Measurements from ENCODE around the gene IMPG2. TPM values are rescaled to one million over a fixed set of nuclear protein-coding genes. Genes with fewer than 3 reads are reported as not detected.

The IMPG2 gene
- total and polyA plus RNA-seq, 4 donors: 0.65 to 3.1 (median 1.2) TPM

GRCh38 chr3:101223016-101223415 is 97.4 kb downstream of the IMPG2 start:
- Histone ChIP-seq H3K9me3 (ENCODE audit: control insufficient read depth, insufficient read depth, low read length) (peaks cover 7% of the 10 kb centered on the region), H3K27ac (ENCODE audit: low read depth, low read length) (no peak overlapping the region), H3K36me3 (ENCODE audit: control insufficient read depth, insufficient read depth, low read length) (no peaks in the 10 kb centered on the region), H3K27me3 (ENCODE audit: control insufficient read depth, insufficient read depth, low read length) (no peaks in the 10 kb centered on the region), H3K4me1 (ENCODE audit: control insufficient read depth, insufficient read depth, low read length) (no peaks in the 10 kb centered on the region), H3K4me3 (ENCODE audit: low read depth, low read length) (no peak overlapping the region)
- no peak for DNase-seq (ENCODE audit: low read depth in 4 of 6, low spot score in 6 of 6)
- WGBS (ENCODE audit: insufficient coverage): no CpG with 5 or more reads among the region's 3 CpGs

- H3K27ac ChIP-seq (ENCODE audit: low read depth, low read length): no peak overlapping the region
- WGBS (ENCODE audit: insufficient coverage): 100% methylated on average over 2 of the region's 4 CpGs
- no peak overlapping the region for H3K4me3 ChIP-seq (ENCODE audit: low read depth, low read length)
- DNase-seq (ENCODE audit: low read depth in 4 of 6, low spot score in 6 of 6): no peak
- peaks cover 7% of the 10 kb centered on the region for H3K9me3 ChIP-seq (ENCODE audit: control insufficient read depth, insufficient read depth, low read length)
- no peaks in the 10 kb centered on the region for H3K27me3 ChIP-seq (ENCODE audit: control insufficient read depth, insufficient read depth, low read length)
- H3K36me3 ChIP-seq (ENCODE audit: control insufficient read depth, insufficient read depth, low read length): no peaks in the 10 kb centered on the region
- H3K4me1 ChIP-seq (ENCODE audit: control insufficient read depth, insufficient read depth, low read length): no peaks in the 10 kb centered on the region
Measured at GRCh38 chr3:101219842-101220560, 100.4 kb downstream of the IMPG2 start.

- no peak for DNase-seq (ENCODE audit: low read depth in 4 of 6, low spot score in 6 of 6)
- Histone ChIP-seq H3K4me3 (ENCODE audit: low read depth, low read length) (no peak overlapping the region), H3K36me3 (ENCODE audit: control insufficient read depth, insufficient read depth, low read length) (no peaks in the 10 kb centered on the region), H3K27me3 (ENCODE audit: control insufficient read depth, insufficient read depth, low read length) (no peaks in the 10 kb centered on the region), H3K4me1 (ENCODE audit: control insufficient read depth, insufficient read depth, low read length) (no peaks in the 10 kb centered on the region), H3K27ac (ENCODE audit: low read depth, low read length) (no peak overlapping the region), H3K9me3 (ENCODE audit: control insufficient read depth, insufficient read depth, low read length) (peaks cover 12% of the 10 kb centered on the region)
- WGBS (ENCODE audit: insufficient coverage): 22% methylated on average over 1 of the region's 3 CpGs
Measured at GRCh38 chr3:101217472-101218245, 102.7 kb downstream of the IMPG2 start.

GRCh38 chr3:101216710-101217465 is 103.5 kb downstream of the IMPG2 start:
- DNase-seq (ENCODE audit: low read depth in 4 of 6, low spot score in 6 of 6): no peak
- WGBS (ENCODE audit: insufficient coverage): no CpG with 5 or more reads among the region's 3 CpGs
- no peaks in the 10 kb centered on the region for H3K36me3 ChIP-seq (ENCODE audit: control insufficient read depth, insufficient read depth, low read length)
- no peaks in the 10 kb centered on the region for H3K27me3 ChIP-seq (ENCODE audit: control insufficient read depth, insufficient read depth, low read length)
- no peak overlapping the region for H3K27ac ChIP-seq (ENCODE audit: low read depth, low read length)
- H3K4me3 ChIP-seq (ENCODE audit: low read depth, low read length): no peak overlapping the region
- H3K4me1 ChIP-seq (ENCODE audit: control insufficient read depth, insufficient read depth, low read length): no peaks in the 10 kb centered on the region
- H3K9me3 ChIP-seq (ENCODE audit: control insufficient read depth, insufficient read depth, low read length): peaks cover 12% of the 10 kb centered on the region

GRCh38 chr3:101212730-101213129 is 107.6 kb downstream of the IMPG2 start:
- Histone ChIP-seq H3K27me3 (ENCODE audit: control insufficient read depth, insufficient read depth, low read length) (no peaks in the 10 kb centered on the region), H3K27ac (ENCODE audit: low read depth, low read length) (no peak overlapping the region), H3K9me3 (ENCODE audit: control insufficient read depth, insufficient read depth, low read length) (peaks cover 5% of the 10 kb centered on the region), H3K4me3 (ENCODE audit: low read depth, low read length) (no peak overlapping the region), H3K36me3 (ENCODE audit: control insufficient read depth, insufficient read depth, low read length) (no peaks in the 10 kb centered on the region), H3K4me1 (ENCODE audit: control insufficient read depth, insufficient read depth, low read length) (no peaks in the 10 kb centered on the region)
- no peak for DNase-seq (ENCODE audit: low read depth in 4 of 6, low spot score in 6 of 6)
- WGBS (ENCODE audit: insufficient coverage): 100% methylated on average over 1 of the region's 2 CpGs

GRCh38 chr3:101204246-101204645 is 116.1 kb downstream of the IMPG2 start:
- Histone ChIP-seq H3K9me3 (ENCODE audit: control insufficient read depth, insufficient read depth, low read length) (no peaks in the 10 kb centered on the region), H3K27me3 (ENCODE audit: control insufficient read depth, insufficient read depth, low read length) (no peaks in the 10 kb centered on the region), H3K4me3 (ENCODE audit: low read depth, low read length) (no peak overlapping the region), H3K4me1 (ENCODE audit: control insufficient read depth, insufficient read depth, low read length) (no peaks in the 10 kb centered on the region), H3K27ac (ENCODE audit: low read depth, low read length) (no peak overlapping the region), H3K36me3 (ENCODE audit: control insufficient read depth, insufficient read depth, low read length) (no peaks in the 10 kb centered on the region)
- no peak for DNase-seq (ENCODE audit: low read depth in 4 of 6, low spot score in 6 of 6)
- WGBS (ENCODE audit: insufficient coverage): no CpG with 5 or more reads among the region's 2 CpGs

- Histone ChIP-seq H3K4me1 (ENCODE audit: control insufficient read depth, insufficient read depth, low read length) (no peaks in the 10 kb centered on the region), H3K27ac (ENCODE audit: low read depth, low read length) (no peak overlapping the region)
- DNase-seq (ENCODE audit: low read depth in 4 of 6, low spot score in 6 of 6): no peak
Measured at GRCh38 chr3:101203411-101203810, 117.0 kb downstream of the IMPG2 start.

GRCh38 chr3:101202640-101203039 is 117.7 kb downstream of the IMPG2 start:
- 83% methylated on average over 1 of the region's 1 CpG for WGBS (ENCODE audit: insufficient coverage)
- H3K4me3 ChIP-seq (ENCODE audit: low read depth, low read length): no peak overlapping the region
- H3K4me1 ChIP-seq (ENCODE audit: control insufficient read depth, insufficient read depth, low read length): no peaks in the 10 kb centered on the region
- no peak overlapping the region for H3K27ac ChIP-seq (ENCODE audit: low read depth, low read length)
- H3K9me3 ChIP-seq (ENCODE audit: control insufficient read depth, insufficient read depth, low read length): no peaks in the 10 kb centered on the region
- DNase-seq (ENCODE audit: low read depth in 4 of 6, low spot score in 6 of 6): no peak
- no peaks in the 10 kb centered on the region for H3K27me3 ChIP-seq (ENCODE audit: control insufficient read depth, insufficient read depth, low read length)
- H3K36me3 ChIP-seq (ENCODE audit: control insufficient read depth, insufficient read depth, low read length): no peaks in the 10 kb centered on the region

More at GRCh38 chr3:101203411-101203810, 117.0 kb downstream of the IMPG2 start:
- Histone ChIP-seq H3K4me3 (ENCODE audit: low read depth, low read length) (no peak overlapping the region), H3K27me3 (ENCODE audit: control insufficient read depth, insufficient read depth, low read length) (no peaks in the 10 kb centered on the region), H3K9me3 (ENCODE audit: control insufficient read depth, insufficient read depth, low read length) (no peaks in the 10 kb centered on the region), H3K36me3 (ENCODE audit: control insufficient read depth, insufficient read depth, low read length) (no peaks in the 10 kb centered on the region)
- WGBS (ENCODE audit: insufficient coverage): 72% methylated on average over 2 of the region's 5 CpGs

- peak in 1 of 6 donors; percentile 10 for DNase-seq (ENCODE audit: low read depth in 4 of 6, low spot score in 6 of 6)
- Histone ChIP-seq H3K9me3 (ENCODE audit: control insufficient read depth, insufficient read depth, low read length) (no peaks in the 10 kb centered on the region), H3K27me3 (ENCODE audit: control insufficient read depth, insufficient read depth, low read length) (no peaks in the 10 kb centered on the region), H3K4me1 (ENCODE audit: control insufficient read depth, insufficient read depth, low read length) (no peaks in the 10 kb centered on the region), H3K36me3 (ENCODE audit: control insufficient read depth, insufficient read depth, low read length) (no peaks in the 10 kb centered on the region), H3K4me3 (ENCODE audit: low read depth, low read length) (no peak overlapping the region), H3K27ac (ENCODE audit: low read depth, low read length) (no peak overlapping the region)
- no CpG with 5 or more reads among the region's 3 CpGs for WGBS (ENCODE audit: insufficient coverage)
Measured at GRCh38 chr3:101200461-101200860, 119.9 kb downstream of the IMPG2 start.

Measured in spinal cord (tissue), 10 donors.